MM.1S (cell line): Measurements from ENCODE around the gene VAV3.

ENCODE experiments used
- EZH2 ChIP-seq: fragments of 300-600 bp; sonication (generic); optimal IDR thresholded peaks from 2 replicates; pipeline ENCODE3; 2017; ENCODE audit warnings: low read depth, mild to moderate bottlenecking, antibody characterized with exemption, low read length, mixed read lengths
- EZH2phosphoT487 ChIP-seq: fragments of 300-600 bp; sonication (generic); IDR thresholded peaks from 2 replicates; pipeline ENCODE4 v1.6.1; 2018; ENCODE audit warnings: antibody characterized with exemption, low read length
- TF ChIP-seq, protein P1 (sequence below): fragments of 300-600 bp; sonication (generic); IDR thresholded peaks from 2 replicates; pipeline ENCODE4 v1.5.1; 2016; ENCODE audit warnings: antibody characterized with exemption, low read length, mixed read lengths

DNA sequence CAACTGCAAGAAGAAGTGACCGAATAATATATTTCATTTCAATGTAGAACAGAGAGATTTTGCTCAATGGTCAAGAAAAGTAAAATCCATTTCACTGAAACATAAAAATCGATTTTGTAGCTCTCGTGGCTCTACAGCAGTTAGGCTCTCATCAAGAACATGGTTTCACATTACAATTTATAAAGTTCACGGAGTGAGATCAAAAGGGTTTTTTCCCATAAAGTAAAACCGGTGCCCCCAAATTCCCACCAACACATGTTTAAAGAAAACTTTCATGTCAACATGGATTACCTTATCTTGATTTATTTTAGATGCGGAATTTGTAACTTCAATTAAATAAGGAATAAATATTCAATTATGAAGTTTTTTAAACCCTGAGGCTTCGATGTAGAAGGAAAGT lies 16.3 kb upstream of the VAV3 start:
- TF ChIP-seq, protein P1, sequence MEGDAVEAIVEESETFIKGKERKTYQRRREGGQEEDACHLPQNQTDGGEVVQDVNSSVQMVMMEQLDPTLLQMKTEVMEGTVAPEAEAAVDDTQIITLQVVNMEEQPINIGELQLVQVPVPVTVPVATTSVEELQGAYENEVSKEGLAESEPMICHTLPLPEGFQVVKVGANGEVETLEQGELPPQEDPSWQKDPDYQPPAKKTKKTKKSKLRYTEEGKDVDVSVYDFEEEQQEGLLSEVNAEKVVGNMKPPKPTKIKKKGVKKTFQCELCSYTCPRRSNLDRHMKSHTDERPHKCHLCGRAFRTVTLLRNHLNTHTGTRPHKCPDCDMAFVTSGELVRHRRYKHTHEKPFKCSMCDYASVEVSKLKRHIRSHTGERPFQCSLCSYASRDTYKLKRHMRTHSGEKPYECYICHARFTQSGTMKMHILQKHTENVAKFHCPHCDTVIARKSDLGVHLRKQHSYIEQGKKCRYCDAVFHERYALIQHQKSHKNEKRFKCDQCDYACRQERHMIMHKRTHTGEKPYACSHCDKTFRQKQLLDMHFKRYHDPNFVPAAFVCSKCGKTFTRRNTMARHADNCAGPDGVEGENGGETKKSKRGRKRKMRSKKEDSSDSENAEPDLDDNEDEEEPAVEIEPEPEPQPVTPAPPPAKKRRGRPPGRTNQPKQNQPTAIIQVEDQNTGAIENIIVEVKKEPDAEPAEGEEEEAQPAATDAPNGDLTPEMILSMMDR, result no peak
- TF ChIP-seq EZH2phosphoT487, result no peak
- no peak for TF ChIP-seq EZH2
